OCI-LY3 (cell line): ENCODE measurements around the gene BPTF.
"Not testable (repeated sequence)": the region's sequence is repeated elsewhere in the genome, so short reads cannot be mapped to it uniquely, and the experiment has no call there.

Experiments
- H2AFZ ChIP-seq: fragments of 200-600, 300-600 bp; shearing (Covaris generic); 2 replicates; pipeline ENCODE4 v1.6.0; 2014; ENCODE audit warnings: antibody characterized with exemption, low read depth, low read length
- H3K27ac ChIP-seq: fragments of 200-600, 300-600 bp; sonication (generic); 2 replicates; pipeline ENCODE4 v1.5.1; 2014; ENCODE audit warnings: mild to moderate bottlenecking, low read length, moderate library complexity, mixed read lengths
- H3K27me3 ChIP-seq: fragments of 200-600, 300-600 bp; sonication (generic); 2 replicates; pipeline ENCODE4 v1.6.1; 2014; ENCODE audit warnings: low read depth, low read length, mixed read lengths
- H3K36me3 ChIP-seq: fragments of 200-600, 300-600 bp; sonication (generic); replicated peaks from 2 replicates; pipeline ENCODE3; 2014; ENCODE audit warnings: low read depth, low read length, mixed read lengths
- H3K4me1 ChIP-seq: fragments of 300-600, 200-600 bp; sonication (generic); 2 replicates; pipeline ENCODE4 v1.6.1; 2014; ENCODE audit warnings: low read length, mixed read lengths
- H3K4me2 ChIP-seq: fragments of 200-600, 300-600 bp; sonication (generic); 2 replicates; pipeline ENCODE4 v1.6.1; 2014; ENCODE audit warnings: low read length, mixed read lengths
- H3K4me3 ChIP-seq: fragments of 300-600, 200-600 bp; sonication (generic); 2 replicates; pipeline ENCODE4 v1.5.1; 2014; ENCODE audit warnings: antibody characterized with exemption, mild to moderate bottlenecking, low read length, moderate library complexity
- H3K79me2 ChIP-seq: fragments of 300-600, 200-600 bp; shearing (Covaris generic); 2 replicates; pipeline ENCODE4 v1.6.1; 2014; ENCODE audit warnings: mild to moderate bottlenecking, low read length, mixed read lengths
- H3K9ac ChIP-seq: fragments of 300-600, 200-600 bp; shearing (Covaris generic); 2 replicates; pipeline ENCODE4 v1.6.0; 2014; ENCODE audit warnings: mild to moderate bottlenecking, low read length, moderate library complexity
- H3K9me3 ChIP-seq: fragments of 200-600, 300-600 bp; shearing (Covaris generic); 2 replicates; pipeline ENCODE4 v1.6.1; 2014; ENCODE audit warnings: low read length, mixed read lengths; ENCODE audit not compliant: insufficient read depth
- H4K20me1 ChIP-seq: fragments of 200-600, 300-600 bp; sonication (generic); 2 replicates; pipeline ENCODE4 v1.6.1; 2016; ENCODE audit warnings: low read length, mixed read lengths; ENCODE audit not compliant: insufficient read depth
- CTCF ChIP-seq: fragments of 200-600, 300-600 bp; sonication (generic); IDR thresholded peaks from 2 replicates; pipeline ENCODE4 v1.5.1; 2014; ENCODE audit warnings: antibody characterized with exemption, low read length, low read depth
- EZH2phosphoT487 ChIP-seq: fragments of 200-600 bp; shearing (Covaris generic); IDR thresholded peaks from 2 replicates; pipeline ENCODE4 v1.6.1; 2018; ENCODE audit warnings: antibody characterized with exemption, mixed run types, low read depth

Gene BPTF

DNA sequence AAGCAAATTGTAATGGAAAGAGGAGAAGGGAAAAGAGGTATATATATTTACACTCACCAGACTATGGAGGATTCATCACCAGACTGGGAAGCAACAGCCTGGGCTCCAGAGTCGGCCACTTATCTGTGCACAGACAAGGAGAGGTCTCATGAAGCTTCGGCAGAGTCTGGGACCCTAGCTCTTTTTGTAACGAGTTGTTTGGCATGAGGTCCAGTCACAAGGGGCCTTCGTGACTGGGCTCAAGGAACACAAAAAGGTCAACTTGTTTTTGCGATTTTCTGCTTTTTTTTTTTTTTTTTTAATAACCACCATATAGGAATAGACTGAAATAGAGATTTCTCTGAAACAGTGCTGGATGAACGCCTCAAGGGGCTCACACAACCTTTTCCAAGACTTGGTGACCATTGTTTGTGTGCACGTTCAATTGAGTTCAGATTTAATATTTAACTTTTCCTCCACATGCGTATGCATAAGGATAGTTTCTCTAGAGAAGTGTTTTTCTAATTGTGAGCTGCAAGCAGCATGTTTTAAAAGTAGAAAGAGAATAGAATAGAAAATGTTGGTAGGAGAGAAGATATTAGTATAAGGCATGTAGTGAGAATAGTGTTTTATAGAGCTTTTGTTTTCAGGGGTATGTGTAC is 25.8 kb downstream of the BPTF start:
- Histone ChIP-seq H3K36me3 (peaks cover 21% of the 10 kb centered on the region), H3K4me1 (peaks cover 8% of the 10 kb centered on the region), H3K9me3 (no peaks in the 10 kb centered on the region), H3K79me2 (peaks cover 93% of the 10 kb centered on the region), H3K9ac (no peak overlapping the region), H3K27ac (no peak overlapping the region), H4K20me1 (peaks cover 62% of the 10 kb centered on the region), H3K4me2 (no peak overlapping the region), H2AFZ (no peak overlapping the region), H3K4me3 (no peak overlapping the region), H3K27me3 (no peaks in the 10 kb centered on the region)
- TF ChIP-seq EZH2phosphoT487 (no peak), CTCF (no peak)

DNA sequence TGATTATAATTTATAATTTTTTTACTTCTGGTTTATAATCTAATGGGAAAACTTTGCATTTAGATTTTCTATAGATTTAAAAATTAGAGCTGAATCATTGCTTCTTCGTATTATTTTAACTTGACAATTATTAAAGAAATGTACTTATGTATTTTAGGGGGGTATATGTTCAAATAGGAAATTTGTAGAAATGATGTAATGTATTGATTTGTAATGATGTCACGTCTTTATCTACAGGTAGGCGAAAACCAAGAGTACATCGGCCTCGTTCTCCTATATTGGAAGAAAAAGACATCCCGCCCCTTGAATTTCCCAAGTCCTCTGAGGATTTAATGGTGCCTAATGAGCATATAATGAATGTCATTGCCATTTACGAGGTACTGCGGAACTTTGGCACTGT is 28.4 kb downstream of the BPTF start:
- Histone ChIP-seq H3K4me3 (no peak overlapping the region), H4K20me1 (peaks cover 63% of the 10 kb centered on the region), H3K27ac (no peak overlapping the region), H3K9ac (no peak overlapping the region), H3K36me3 (peaks cover 21% of the 10 kb centered on the region), H3K27me3 (no peaks in the 10 kb centered on the region), H3K9me3 (no peaks in the 10 kb centered on the region), H2AFZ (no peak overlapping the region), H3K79me2 (peaks cover 92% of the 10 kb centered on the region), H3K4me2 (no peak overlapping the region), H3K4me1 (peaks cover 13% of the 10 kb centered on the region)
- TF ChIP-seq EZH2phosphoT487 = no peak
- TF ChIP-seq CTCF = no peak

DNA sequence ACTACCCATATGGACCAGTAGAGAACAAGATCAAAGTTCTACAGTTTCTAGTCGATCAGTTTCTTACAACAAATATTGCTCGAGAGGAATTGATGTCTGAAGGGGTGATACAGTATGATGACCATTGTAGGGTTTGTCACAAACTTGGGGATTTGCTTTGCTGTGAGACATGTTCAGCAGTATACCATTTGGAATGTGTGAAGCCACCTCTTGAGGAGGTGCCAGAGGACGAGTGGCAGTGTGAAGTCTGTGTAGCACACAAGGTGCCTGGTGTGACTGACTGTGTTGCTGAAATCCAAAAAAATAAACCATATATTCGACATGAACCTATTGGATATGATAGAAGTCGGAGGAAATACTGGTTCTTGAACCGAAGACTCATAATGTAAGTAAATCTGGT is 29.1 kb downstream of the BPTF start:
- no peak overlapping the region for H3K4me3 ChIP-seq
- H3K9ac ChIP-seq = no peak overlapping the region
- H3K4me2 ChIP-seq = no peak overlapping the region
- no peaks in the 10 kb centered on the region for H3K9me3 ChIP-seq
- H2AFZ ChIP-seq = no peak overlapping the region
- H4K20me1 ChIP-seq = peaks cover 59% of the 10 kb centered on the region
- H3K27ac ChIP-seq = no peak overlapping the region
- peaks cover 13% of the 10 kb centered on the region for H3K4me1 ChIP-seq
- H3K36me3 ChIP-seq = peaks cover 17% of the 10 kb centered on the region
- TF ChIP-seq EZH2phosphoT487 (no peak), CTCF (no peak)
- H3K79me2 ChIP-seq = peaks cover 92% of the 10 kb centered on the region
- no peaks in the 10 kb centered on the region for H3K27me3 ChIP-seq

- no peak overlapping the region for H2AFZ ChIP-seq
- H4K20me1 ChIP-seq = peaks cover 60% of the 10 kb centered on the region
- H3K9ac ChIP-seq = no peak overlapping the region
- H3K79me2 ChIP-seq = peaks cover 92% of the 10 kb centered on the region
- peak overlapping the region; percentile 19; the same call in 1 of the 2 replicates for H3K4me2 ChIP-seq
- H3K4me3 ChIP-seq = no peak overlapping the region
- no peaks in the 10 kb centered on the region for H3K27me3 ChIP-seq
- peaks cover 13% of the 10 kb centered on the region for H3K4me1 ChIP-seq
- H3K9me3 ChIP-seq = no peaks in the 10 kb centered on the region
- peaks cover 17% of the 10 kb centered on the region for H3K36me3 ChIP-seq
- TF ChIP-seq EZH2phosphoT487 = no peak
- no peak for TF ChIP-seq CTCF
- H3K27ac ChIP-seq = no peak overlapping the region
Measured at GRCh38 chr17:67855504-67856324, 30.4 kb downstream of the BPTF start.

DNA sequence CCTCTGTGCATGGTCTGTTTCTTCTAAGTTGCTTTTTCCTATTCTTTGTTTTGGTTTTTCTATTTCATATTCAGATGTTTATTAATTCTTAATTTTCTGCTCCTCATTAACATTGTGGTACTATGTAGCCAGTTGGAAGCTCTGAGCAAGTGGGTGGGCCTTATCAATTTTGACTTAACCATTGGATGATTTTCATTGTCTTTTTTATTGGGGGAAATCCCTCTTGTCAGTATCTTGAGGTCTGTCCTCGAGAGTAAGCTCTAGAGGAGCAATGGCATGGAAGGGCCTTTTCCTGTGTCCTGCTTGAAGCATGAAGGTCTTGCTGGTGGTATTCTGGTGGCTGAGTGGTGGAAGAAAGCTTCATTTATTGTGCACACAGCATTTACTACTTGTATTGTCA is 31.1 kb downstream of the BPTF start:
- H3K9me3 ChIP-seq, H3K4me3 ChIP-seq, H3K9ac ChIP-seq, H3K27me3 ChIP-seq, H3K4me2 ChIP-seq, H2AFZ ChIP-seq, H3K27ac ChIP-seq: not testable (repeated sequence)
- Histone ChIP-seq H4K20me1 (peaks cover 58% of the 10 kb centered on the region), H3K79me2 (peaks cover 93% of the 10 kb centered on the region), H3K36me3 (peaks cover 17% of the 10 kb centered on the region), H3K4me1 (peaks cover 13% of the 10 kb centered on the region)
